RKO (cell line): ENCODE results near the gene SYT3.
"Not testable (repeated sequence)": the region's sequence is repeated elsewhere in the genome, so short reads cannot be mapped to it uniquely, and the experiment has no call there.

Source experiments
- DNase-seq: peaks from one replicate; pipeline ENCODE4 v3.0.0-alpha.2; 2016; ENCODE audit warnings: low spot score

The SYT3 gene

DNA sequence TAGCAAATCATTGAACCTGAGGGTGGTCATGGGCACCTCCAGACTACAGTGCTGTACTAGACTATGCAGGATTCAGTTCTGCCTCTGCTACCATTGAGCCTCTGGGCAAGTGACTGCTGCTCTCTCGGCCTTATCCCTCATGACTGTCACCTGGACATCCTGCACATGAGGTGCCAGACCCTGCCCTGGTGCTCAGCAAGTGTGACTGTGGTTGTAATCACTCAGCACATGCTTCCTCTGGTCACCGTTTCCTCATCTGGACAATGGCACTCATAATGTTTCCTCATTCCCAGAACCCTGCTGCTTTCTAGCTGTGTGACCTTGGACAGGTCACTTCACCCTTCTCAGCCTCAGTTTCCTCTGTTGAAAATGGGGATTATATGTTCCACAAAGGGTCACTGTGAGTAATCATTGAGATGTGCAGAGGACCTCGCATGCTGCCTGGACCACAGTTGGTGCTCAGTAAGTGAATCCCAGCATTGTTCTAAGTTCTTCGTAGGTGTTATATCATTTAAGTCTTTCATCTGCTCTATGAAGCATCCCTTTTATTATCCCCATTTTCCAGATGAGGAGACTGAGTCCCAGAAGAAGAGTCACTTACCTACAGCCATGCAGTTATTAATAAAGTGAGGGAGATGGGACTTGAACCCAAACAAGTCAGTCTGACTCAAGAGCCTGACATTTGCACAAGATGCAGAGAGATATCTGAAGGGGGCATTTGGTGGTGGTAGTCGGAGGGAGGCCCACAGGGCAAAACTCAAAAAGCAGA, 3.2 kb downstream of the SYT3 start:
- DNase-seq = no peak

DNA sequence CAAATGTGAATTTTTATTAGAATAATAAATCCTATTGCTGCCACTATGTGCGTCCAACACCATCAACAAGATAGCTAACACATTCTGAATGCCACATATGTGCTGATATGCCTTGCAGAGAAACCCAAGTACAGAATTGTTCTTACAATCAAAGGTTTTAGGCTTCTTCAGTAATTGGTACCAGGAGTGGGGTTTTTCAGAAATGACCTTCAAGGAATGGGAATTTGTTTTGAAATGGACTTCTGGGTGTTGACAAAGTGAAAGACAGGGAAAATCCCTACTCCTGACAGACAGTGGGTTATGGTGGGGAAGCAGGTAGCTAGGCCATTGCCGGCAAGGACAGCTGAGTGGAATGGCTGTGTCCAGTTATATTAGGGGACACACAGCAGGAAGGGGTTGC, 5.7 kb downstream of the SYT3 start:
- no peak for DNase-seq

DNA sequence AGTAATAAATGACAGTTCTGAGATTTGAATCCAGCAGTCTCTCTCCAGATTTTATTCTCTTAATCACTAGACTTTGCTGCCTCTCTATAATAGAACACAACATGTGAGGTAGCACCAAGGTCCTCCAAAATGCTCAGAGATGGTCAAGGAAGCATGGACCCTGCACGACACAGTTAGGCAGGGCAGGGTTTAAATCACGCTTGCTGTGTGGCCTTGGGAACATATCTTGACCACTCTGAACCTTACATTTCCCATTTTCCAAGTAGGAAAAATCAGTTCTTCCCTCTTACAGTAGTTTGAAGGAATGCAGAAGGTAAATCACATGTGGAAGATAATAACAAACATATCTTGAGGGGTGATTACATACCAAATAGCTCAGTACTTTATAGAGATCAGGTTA, 6.3 kb downstream of the SYT3 start:
- no peak for DNase-seq

DNA sequence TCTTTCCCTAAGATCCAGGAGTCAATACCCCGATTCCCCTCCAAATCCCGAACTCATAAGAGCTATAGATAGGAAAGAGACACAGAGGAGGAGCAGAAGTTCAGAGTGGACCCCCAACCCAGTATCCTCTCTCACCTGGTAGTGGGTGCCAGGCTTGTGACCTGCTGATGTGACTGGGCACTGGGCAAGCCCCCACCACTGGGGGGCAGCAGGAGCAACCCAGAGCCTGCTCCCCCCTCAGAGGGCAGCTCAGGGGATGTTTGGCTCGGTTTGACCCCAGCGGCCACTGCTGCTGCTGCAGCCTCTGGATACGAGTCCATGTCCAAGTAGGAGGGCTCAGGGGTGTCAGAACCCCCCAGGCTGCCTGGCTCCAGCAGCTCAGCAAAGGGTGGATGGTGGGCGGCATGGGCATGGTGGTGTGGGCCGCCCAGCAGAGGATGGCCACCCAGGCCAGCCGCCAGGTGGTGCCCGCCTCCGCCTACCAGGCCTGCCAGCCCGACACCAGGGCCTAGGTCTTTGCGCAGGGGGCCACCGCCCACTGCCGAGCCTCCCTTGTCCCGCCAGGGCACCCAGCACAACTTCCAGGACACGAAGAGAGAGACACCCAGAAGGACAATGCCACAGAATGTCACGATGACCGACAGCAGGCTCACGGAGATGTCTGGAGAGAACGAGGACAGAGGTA, 7.4 kb downstream of the SYT3 start:
- DNase-seq = no peak

DNA sequence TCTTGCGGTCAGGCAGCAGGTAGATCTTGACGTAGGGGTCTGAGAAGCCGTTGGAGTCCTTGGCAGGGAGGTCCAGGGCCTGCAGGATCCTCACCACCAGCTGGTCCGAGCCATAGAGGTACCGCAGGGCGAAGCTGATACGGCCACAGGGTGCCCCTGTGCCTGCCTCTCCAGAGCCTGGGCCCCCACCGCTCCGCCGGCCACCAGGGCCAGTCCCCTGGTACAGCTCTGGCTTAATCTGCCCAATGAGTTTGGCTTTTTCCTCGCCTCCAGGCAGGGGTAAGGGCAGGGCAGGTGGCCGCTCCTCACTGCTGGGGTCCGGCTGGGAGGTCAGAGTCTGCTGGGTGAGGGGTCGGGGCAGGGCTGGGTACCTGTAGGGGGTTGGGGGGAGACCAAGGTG, 9.9 kb downstream of the SYT3 start:
- DNase-seq = no peak

DNA sequence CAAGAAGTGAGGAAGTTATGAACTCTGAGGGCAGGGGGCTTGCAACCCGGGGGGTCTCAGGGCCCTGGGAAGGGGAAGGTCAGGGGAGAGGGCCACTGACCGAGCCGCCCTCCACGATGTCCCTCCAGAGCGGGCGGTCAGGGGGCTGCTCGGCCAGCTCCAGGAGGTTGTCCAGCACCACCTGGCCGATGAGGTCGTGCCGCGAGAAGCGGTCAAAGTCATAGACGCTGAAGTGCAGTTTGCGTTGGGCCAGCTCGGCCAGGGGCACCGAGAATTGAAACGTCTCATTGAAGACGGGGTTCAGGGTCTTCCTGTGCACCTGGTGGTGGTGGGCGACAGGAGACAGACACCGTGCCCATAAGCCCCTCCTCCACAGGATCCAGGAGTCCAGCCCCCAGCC, 10.5 kb downstream of the SYT3 start:
- no peak for DNase-seq

DNA sequence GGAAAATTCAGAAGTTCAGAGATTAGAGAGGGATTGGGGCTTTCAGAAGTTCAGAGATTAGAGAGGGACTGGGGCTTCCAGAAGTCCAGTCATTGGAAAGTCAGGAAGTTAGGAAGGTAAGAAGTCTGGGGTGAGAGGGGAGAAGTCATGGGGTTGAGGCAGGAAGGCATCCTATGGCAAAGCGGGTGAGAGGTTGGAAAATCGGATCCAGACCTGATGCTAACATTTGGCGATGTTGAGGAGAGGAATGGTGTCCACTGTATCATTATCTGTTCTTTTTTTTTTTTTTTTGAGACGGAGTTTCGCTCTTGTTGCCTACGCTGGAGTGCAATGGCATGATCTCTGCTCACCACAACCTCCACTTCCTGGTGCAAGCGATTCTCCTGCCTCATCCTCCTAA, 11.1 kb downstream of the SYT3 start:
- no peak for DNase-seq

DNA sequence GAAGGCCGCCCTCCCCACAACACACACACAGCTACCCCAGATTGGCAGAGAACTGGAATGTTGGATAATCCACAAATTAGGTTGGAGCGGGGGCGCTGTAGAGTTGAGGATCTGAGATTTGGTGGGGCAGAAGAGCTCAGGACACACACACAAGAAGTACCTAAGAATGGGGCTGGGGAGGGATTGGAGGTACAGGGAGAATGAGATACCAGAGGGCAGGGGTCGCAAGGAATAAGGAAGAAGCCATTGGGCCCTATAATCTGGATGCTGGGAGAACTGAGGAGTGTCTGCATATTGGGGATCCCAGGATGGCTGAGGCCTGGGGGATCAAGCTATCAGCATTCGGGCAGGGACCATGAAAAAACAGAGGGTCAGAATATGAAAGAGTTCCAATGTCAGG, 11.5 kb downstream of the SYT3 start:
- no peak for DNase-seq

DNA sequence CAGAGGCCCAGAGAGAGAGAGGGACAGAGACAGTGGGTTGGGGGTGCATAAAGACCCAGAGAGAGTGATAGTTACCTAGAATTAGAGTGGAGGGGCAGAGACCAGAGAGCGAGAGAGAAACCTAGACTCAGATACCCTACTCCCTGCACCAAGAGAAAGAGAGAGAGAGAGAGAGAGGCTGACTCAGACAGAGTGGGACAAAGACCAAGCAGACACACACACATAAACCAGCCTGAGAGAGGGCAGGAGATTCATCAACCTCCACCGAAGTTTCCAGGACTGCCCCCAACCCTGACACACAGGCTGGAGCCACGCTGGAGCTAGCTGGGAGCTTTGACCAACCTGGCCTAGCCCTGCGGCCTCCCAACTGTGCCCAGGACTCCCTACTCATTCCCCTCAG, 12.9 kb downstream of the SYT3 start:
- DNase-seq = no peak

DNA sequence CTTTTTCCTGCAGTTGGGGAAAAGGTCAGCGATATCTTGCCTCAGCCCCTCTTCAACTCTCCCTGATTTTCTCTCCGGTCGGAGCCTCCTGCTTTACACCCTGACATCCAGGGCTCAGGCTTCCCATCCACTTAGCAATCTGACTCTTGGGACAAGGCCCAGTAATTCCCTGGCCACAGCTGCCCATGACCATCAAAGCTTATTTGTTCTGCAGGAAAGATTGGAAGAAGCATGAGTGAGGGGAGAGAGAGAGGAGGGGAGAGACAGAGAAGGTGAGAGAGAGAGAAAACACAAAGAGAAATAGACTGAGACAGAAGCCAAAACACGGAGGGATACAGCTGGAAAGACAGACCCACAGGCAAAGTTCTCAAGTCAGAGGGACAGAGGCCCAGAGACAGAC, 13.7 kb downstream of the SYT3 start:
- no peak for DNase-seq

DNA sequence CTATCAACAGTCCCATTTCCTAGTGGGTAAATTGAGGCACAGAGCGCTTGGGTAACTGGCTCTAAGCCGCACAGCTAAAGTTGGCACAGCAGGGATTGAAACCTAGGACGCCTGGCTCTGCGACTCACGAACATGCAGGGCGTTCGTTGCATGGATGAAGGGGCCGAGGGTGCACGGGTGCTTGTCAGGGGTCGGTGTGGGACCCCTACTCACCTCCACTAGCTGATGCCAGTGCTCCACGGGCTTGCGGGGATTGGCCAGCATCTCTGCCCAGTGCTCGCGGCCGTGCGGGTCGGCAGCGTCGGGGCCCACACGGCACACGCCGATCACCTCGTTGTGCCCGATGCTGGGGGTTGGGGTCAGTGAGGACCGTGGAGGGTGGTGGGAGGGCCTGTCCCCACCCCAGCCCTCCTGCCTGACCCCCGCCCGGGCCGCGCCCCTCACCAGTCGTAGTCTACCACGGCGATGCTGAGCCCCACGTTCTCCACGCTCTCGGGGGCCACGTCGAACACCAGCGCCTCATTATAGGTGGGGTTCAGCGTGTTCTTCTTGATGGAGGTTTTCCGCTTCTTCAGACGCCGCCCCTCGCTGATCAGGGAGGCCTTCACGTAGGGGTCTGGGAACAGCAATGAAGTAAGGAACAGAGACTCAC, 14.6 kb downstream of the SYT3 start:
- no peak for DNase-seq

DNA sequence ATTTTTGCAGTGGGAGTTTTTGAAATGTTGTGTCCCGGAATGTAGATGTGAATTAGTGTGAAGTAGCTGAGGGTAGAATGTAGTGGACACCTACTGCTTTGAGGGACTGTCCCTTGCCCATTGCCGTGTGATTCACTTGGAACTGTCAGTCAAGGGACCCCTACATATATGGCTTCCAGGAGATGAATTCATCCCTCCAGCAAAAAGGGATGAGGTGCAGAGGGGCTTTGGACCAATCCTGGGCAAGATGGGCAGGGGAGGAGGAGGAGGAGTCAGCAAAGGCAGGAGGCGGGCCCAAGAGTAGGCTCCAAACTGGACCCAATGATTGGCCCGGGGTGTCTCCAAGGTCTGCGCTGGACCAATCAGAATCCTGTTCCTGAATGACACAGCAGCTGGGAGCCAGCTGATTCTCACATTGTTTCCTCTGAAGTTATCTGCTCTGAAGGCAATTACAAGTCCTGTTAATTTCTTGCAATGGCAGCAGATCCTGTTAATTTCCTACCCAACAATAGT, 19.2 kb downstream of the SYT3 start:
- DNase-seq = not testable (repeated sequence)

DNA sequence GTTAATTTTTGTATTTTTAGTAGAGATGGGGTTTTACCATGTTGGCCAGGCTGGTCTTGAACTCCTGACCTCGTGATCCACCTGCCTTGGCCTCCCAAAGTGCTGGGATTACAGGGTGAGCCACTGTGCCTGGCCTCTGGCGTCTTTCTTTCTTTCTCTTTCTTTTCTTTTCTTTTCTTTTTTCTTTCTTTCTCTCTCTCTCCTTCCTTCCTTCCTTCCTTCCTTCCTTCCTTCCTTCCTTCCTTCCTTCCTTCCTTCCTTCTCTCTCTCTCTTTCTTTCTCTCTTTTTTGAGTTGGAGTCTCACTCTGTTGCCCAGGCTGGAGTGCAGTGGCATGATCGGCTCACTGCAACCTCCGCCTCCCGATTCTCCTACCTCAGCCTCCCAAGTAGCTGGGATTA, 20.5 kb downstream of the SYT3 start:
- DNase-seq = not testable (repeated sequence)

DNA sequence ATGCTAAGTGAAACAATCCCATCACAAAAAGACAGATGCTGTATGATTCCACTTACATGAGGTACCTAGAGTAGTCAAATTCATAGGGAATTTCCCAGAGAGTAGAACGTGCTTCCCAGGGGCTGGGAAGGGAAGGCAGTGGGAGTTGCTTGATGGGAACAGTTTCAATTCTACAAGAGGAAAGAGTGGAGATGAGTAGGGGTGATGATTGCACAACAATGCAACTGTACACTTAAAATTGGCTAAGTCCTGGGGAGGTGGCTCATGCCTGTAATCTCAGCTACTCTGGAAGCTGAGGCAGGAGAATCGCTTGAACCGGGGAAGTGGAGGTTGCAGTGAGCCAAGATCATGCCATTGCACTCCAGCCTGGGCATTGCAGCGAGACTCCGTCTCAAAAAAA, 21.3 kb downstream of the SYT3 start:
- DNase-seq = not testable (repeated sequence)

DNA sequence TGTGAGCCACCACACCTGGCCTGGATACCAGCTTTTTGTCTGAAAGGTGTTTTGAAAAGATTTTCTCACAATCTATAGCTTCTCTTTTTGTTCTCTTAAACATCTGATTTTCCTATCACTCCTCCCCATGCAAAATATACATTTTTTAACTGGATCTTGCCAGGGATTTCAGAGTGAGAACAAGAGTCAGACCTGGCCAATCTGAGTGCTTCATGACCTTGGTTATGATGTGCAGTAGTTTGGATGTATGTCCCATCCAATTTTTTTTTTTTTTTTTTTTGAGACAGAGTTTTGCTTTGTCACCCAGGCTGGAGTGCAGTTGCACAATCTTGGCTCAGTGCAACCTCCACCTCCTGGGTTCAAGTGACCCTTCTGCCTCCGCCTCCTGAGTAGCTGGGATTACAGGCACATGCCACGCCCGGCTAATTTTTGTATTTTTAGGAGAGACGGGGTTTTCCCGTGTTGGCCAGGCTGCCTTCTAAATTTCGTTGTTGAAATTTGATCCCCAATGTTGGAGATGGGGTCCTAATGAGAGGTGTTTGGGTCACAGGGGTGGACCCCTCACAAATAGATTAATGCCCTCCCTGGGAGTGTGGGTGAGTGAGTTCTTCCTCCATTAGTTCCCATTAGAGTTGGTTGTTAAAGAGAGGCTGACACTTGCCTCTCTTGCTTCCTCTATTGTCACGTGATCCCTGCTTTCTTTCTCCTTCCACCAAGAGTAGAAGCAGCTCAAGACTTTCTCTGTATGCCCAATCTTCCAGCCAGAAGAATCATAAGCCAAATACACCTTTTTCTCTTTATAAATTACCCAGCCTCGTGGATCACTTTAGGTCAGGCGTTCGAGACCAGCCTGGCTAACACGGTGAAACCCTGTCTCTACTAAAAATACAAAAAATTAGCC, 26.9 kb downstream of the SYT3 start:
- not testable (repeated sequence) for DNase-seq

DNA sequence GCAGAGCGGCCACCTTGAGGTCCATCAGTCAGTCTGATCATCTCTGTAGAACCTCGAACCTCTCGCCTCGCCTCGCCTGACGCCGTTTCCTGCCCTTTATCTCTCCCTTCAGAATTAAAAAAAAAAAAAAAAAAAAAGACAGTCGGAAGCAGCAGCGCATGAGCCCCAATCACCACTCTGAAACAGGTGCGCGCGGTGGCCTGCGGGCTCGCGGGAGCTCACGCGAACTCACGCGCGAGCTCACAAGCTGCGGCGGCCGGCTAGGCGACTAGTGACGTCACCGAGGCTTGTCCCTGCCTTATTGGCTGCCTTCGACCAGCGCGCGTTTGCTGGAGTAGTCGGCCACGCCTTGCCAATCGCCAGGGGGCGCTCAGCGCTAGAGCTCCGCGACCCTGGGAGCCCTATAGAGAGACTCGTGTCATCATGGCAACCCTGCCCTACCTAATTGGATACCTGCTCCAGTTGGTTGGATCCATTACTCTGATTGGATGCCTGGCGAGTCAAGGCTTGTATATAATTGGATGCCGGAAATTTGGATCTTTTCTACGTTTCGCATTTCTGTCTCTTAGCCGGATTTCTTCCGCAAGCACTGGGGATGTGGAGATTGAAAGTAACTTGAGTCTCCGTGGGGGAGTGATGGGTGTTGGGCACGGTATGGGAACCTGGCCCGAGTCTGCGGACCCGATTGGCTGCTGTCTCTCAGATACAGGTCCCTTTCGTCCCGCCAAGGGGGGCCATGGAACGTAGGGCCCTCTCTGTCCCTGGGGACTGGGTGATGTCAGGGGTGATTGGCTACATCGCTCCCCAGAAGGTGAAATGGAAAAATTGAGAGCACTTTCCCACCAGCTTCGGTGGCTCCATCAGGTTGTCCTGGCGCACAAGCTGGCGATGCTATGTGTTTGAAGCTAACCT, 31.6 kb downstream of the SYT3 start:
- no peak for DNase-seq

DNA sequence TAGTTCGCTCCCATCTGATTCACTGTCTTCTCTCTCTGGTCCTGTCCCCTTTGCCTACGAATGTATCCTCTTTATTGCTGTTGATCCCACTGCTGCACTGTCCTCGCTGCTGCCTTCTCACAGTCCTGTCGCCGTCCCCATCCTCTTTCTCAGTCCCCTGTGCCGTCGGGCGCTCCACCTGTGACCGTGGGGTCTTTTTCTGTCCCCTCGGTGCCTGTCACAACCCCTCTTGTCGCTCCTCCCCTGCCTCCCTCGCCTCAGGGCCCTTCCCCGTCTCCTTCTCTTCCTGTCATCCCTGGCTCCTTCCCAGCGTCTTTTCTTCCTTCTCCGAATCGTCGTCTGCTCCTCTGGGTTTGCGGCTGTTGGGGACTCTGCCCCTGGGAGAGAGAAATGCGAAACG, 32.3 kb downstream of the SYT3 start:
- no peak for DNase-seq

DNA sequence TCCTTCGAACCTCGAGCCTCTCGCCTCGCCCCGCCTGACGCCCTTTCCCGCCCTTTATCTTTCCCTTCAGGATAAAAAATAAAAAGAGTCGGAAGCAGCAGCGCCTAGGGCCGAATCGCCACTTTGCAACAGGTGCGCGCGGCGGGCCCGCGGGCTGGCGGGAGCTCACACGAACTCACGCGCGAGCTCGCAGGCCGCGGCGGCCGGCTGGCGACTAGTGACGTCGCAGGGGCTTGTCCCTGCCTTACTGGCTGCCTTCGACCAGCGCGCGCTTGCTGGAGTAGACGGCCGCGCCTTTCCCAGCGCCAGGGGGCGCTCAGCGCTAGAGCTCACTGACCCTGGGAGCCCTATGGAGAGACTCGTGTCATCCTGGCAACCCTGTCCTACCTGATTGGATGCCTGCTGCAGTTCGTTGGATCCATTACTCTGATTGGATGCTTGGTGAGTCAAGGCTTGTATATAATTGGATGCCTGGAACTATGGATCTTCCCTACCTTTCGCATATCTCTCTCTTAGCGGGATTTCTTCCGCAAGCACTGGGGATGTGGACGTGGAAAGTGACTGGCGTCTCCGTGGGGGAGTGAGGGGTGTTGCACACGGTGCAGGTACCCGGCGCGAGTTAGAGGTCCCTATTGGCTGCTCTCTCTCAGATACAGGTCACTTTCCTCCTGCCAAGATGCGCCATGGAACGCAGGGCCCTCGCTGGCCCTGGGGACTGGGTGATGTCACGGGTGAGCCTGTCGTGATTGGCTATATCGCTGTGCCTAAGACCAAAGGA, 33.4 kb downstream of the SYT3 start:
- DNase-seq = not testable (repeated sequence)

DNA sequence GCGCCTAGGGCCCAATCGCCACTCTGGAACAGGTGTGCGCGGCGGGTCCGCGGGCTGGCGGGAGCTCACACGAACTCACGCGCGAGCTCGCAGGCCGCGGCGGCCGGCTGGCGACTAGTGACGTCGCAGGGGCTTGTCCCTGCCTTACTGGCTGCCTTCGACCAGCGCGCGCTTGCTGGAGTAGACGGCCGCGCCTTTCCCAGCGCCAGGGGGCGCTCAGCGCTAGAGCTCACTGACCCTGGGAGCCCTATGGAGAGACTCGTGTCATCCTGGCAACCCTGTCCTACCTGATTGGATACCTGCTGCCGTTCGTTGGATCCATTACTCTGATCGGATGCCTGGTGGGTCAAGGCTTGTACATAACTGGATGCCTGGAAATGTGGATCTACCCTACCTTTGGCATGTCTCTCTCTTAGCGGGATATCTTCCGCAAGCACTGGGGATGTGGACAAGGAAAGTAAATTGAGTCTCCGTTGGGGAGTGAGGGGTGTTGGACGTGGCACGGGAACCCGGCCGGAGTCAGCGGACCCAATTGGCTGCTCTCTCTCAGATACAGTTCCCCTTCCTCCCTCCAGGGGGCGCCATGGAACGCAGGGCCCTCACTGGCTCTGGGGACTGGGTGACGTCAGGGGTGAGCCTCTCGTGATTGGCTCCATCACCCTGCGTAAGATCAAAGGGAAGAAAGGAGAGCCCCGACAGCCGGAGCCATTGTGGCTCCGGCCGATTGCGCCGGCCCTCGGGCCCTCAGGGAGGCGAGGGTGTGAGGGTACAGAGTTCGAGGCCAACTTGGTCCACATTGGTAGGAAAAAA, 35.2 kb downstream of the SYT3 start:
- DNase-seq = peak; percentile 60
